ENCODE measurements around the gene MAP1S.

Gene MAP1S

GRCh38 chr19:17739121-17739875 lies 20.0 kb downstream of the MAP1S start:
- no peak for DNase-seq (ENCODE audit: low read depth)

GRCh38 chr19:17741456-17741855 lies 22.2 kb downstream of the MAP1S start:
- no peak for DNase-seq (ENCODE audit: low read depth)

- no peak for DNase-seq (ENCODE audit: low read depth)
Observed at GRCh38 chr19:17743874-17744580, 24.7 kb downstream of the MAP1S start.

- peak; percentile 89 for DNase-seq (ENCODE audit: low read depth)
Observed at GRCh38 chr19:17747205-17748098, 28.2 kb downstream of the MAP1S start.

- no peak for DNase-seq (ENCODE audit: low read depth)
Observed at GRCh38 chr19:17748884-17749638, 29.8 kb downstream of the MAP1S start.

- DNase-seq (ENCODE audit: low read depth) = no peak
Observed at GRCh38 chr19:17749912-17750317, 30.6 kb downstream of the MAP1S start.

- peak; percentile 84 for DNase-seq (ENCODE audit: low read depth)
Observed at GRCh38 chr19:17751103-17751911, 32.0 kb downstream of the MAP1S start, which contains the start of gene FCHO1. FCHO1 (plus strand) TSS chr19:17751477; CDS start chr19:17755165, 3,688 bp downstream.

GRCh38 chr19:17751912-17752273 lies 32.6 kb downstream of the MAP1S start:
- no peak for DNase-seq (ENCODE audit: low read depth)

GRCh38 chr19:17752865-17753639 lies 33.8 kb downstream of the MAP1S start:
- DNase-seq (ENCODE audit: low read depth) = no peak

- no peak for DNase-seq (ENCODE audit: low read depth)
Observed at GRCh38 chr19:17753976-17754375, 34.7 kb downstream of the MAP1S start.

GRCh38 chr19:17754634-17755442 lies 35.6 kb downstream of the MAP1S start:
- no peak for DNase-seq (ENCODE audit: low read depth)

- no peak for DNase-seq (ENCODE audit: low read depth)
Observed at GRCh38 chr19:17755443-17755890, 36.2 kb downstream of the MAP1S start.

- no peak for DNase-seq (ENCODE audit: low read depth)
Observed at GRCh38 chr19:17755977-17756670, 36.8 kb downstream of the MAP1S start.

- no peak for DNase-seq (ENCODE audit: low read depth)
Observed at GRCh38 chr19:17757125-17757524, 37.8 kb downstream of the MAP1S start.

- no peak for DNase-seq (ENCODE audit: low read depth)
Observed at GRCh38 chr19:17758515-17758914, 39.2 kb downstream of the MAP1S start.

GRCh38 chr19:17761148-17761547 lies 41.9 kb downstream of the MAP1S start:
- DNase-seq (ENCODE audit: low read depth) = no peak

GRCh38 chr19:17762505-17763229 lies 43.4 kb downstream of the MAP1S start:
- DNase-seq (ENCODE audit: low read depth) = no peak

GRCh38 chr19:17764348-17764747 lies 45.1 kb downstream of the MAP1S start:
- DNase-seq (ENCODE audit: low read depth) = no peak
